Stomach (tissue), 9 donors: ENCODE data around the gene ITPR1. TPM values are rescaled to one million over a fixed set of nuclear protein-coding genes. Genes with fewer than 3 reads are reported as not detected.

Experiments
- DNase-seq, 2 donors: peaks; one replicate each; pipeline versions ENCODE4 v3.0.0 to v3.0.0-alpha.2; 2013 to 2019
- H3K27ac ChIP-seq, 5 donors: fragments of 200-600 bp in 4 of 5; sonication (generic) in 4 of 5; one replicate each; pipeline ENCODE4 v1.5.1; 2013 to 2019; ENCODE audit warnings: mild to moderate bottlenecking in 1 of 5, moderate library complexity in 1 of 5
- H3K27me3 ChIP-seq, 3 donors: fragments of 200-600 bp; sonication (generic); one replicate each; pipeline ENCODE4 v1.5.1; 2017 to 2019; ENCODE audit warnings: mixed run types in 1 of 3
- H3K36me3 ChIP-seq, 4 donors: fragments of 200-600 bp; sonication (generic); 1 replicate in 3 of 4; 2 replicates in 1 of 4; pipeline ENCODE4 v1.5.1; 2016 to 2019
- H3K4me1 ChIP-seq, 4 donors: fragments of 200-600 bp; sonication (generic); one replicate each; pipeline ENCODE4 v1.5.1; 2016 to 2019
- H3K4me3 ChIP-seq, 4 donors: fragments of 200-600 bp; sonication (generic) in 3 of 4; one replicate each; pipeline ENCODE4 v1.5.1; 2016 to 2019; ENCODE audit warnings: mild to moderate bottlenecking in 1 of 4
- H3K9me3 ChIP-seq, 4 donors: fragments of 200-600 bp; sonication (generic); one replicate each; pipeline ENCODE4 v1.5.1; 2016 to 2019
- CTCF ChIP-seq, 7 experiments: fragments of 450-650 bp in 4 of 7; fragments of 200-600 bp in 3 of 7; sonication (generic) in 3 of 7; IDR thresholded peaks; one replicate each; pipeline ENCODE4 v1.5.1; 2016 to 2019; ENCODE audit warnings: antibody characterized with exemption in 7 of 7, control low read depth in 2 of 7, mild to moderate bottlenecking in 1 of 7
- EP300 ChIP-seq: sonication (generic); formaldehyde crosslinking; IDR thresholded peaks from one replicate; pipeline ENCODE4 v1.6.1; 2017; ENCODE audit warnings: antibody characterized with exemption
- POLR2A ChIP-seq, 4 donors: fragments of 450-650 bp; IDR thresholded peaks; one replicate each; pipeline ENCODE4 v1.6.1; 2016; ENCODE audit warnings: antibody characterized with exemption in 4 of 4, control low read depth in 2 of 4, mild to moderate bottlenecking in 1 of 4, moderate library complexity in 1 of 4
- POLR2AphosphoS5 ChIP-seq, 3 donors: sonication (generic); formaldehyde crosslinking; IDR thresholded peaks; one replicate each; pipeline ENCODE4 v1.6.1; 2016; ENCODE audit warnings: antibody characterized with exemption in 3 of 3
- WGBS, 5 donors: extraction: QIAGEN DNeasy Blood & Tissue Kit in 3 of 5; methylation state at CpG; one replicate each; pipeline versions ENCODE4 v1.1.5 to v1.1.7; 2013 to 2018; 5-methylcytosine and 5-hydroxymethylcytosine counted together
- intact Hi-C: fragments of 100-400 bp; cut with DNase I; formaldehyde crosslinking; loops from one replicate; pipeline ENCODE4 v1.15.1; 2023; ENCODE audit warnings: low total_unique reads
- polyA plus RNA-seq, 3 donors: library from polyadenylated mRNA; stranded (reverse); fragments of 200-250 nt; gene quantifications; one replicate each; pipeline ENCODE4 v1.2.3, GENCODE V29; 2013
- total RNA-seq, 5 donors: library from RNA; depleted of rRNA; stranded (reverse); fragments of >200 nt; gene quantifications; one replicate each; pipeline versions ENCODE4 v1.1.0 to v1.2.3, GENCODE V29; 2014 to 2016
- donor health status: healthy with polysubstance abuse.
- donor health status: Bipolar disorder and iron deficiency.
- donor health status: healthy.

The ITPR1 gene
- total and polyA plus RNA-seq, 8 donors, result 6.6 to 192 (median 32.9) TPM

GRCh38 chr3:4507024-4507596 lies 14.0 kb downstream of the ITPR1 start:
- no peaks in the 10 kb centered on the region for H3K27me3 ChIP-seq
- H3K27ac ChIP-seq, result no peak overlapping the region
- TF ChIP-seq POLR2A (IDR thresholded peaks at IDR 0.05), result no peak
- no peak for TF ChIP-seq POLR2AphosphoS5 (IDR thresholded peaks at IDR 0.05)
- TF ChIP-seq EP300, result no peak
- TF ChIP-seq CTCF (IDR thresholded peaks at IDR 0.05), result no peak
- H3K36me3 ChIP-seq, result no peaks in the 10 kb centered on the region
- peak in 1 of 2 donors; percentile 20 for DNase-seq
- intact Hi-C loops, result no loop called here
- H3K9me3 ChIP-seq, result no peaks in the 10 kb centered on the region
- peaks cover 15 to 59% (median 39%) of the 10 kb centered on the region in 4 donors for H3K4me1 ChIP-seq
- 71 to 79% (median 74%) methylated on average over 5 of the region's 5 CpGs for whole genome bisulfite sequencing, 5 donors
- no peak overlapping the region for H3K4me3 ChIP-seq

- H3K4me1 ChIP-seq, result peaks cover 15 to 64% (median 36%) of the 10 kb centered on the region in 4 donors
- 74 to 84% (median 76%) methylated on average over 8 of the region's 8 CpGs for WGBS, 5 donors
- intact Hi-C loops, result no loop called here
These were observed 15.2 kb downstream of the ITPR1 start for GRCh38 chr3:4508048-4508981.

GRCh38 chr3:4509043-4509442 lies 15.9 kb downstream of the ITPR1 start:
- intact Hi-C loops, result no loop called here
- no peak for DNase-seq
- H3K27me3 ChIP-seq, result no peaks in the 10 kb centered on the region
- TF ChIP-seq CTCF (IDR thresholded peaks at IDR 0.05), result no peak
- TF ChIP-seq POLR2AphosphoS5 (IDR thresholded peaks at IDR 0.05), result no peak
- TF ChIP-seq EP300, result no peak
- TF ChIP-seq POLR2A (IDR thresholded peaks at IDR 0.05), result no peak
- H3K27ac ChIP-seq, result no peak overlapping the region
- no peaks in the 10 kb centered on the region for H3K36me3 ChIP-seq
- no peak overlapping the region for H3K4me3 ChIP-seq
- no peaks in the 10 kb centered on the region for H3K9me3 ChIP-seq
- peaks cover 15 to 61% (median 35%) of the 10 kb centered on the region in 4 donors for H3K4me1 ChIP-seq

More at GRCh38 chr3:4508048-4508981, 15.2 kb downstream of the ITPR1 start:
- Histone ChIP-seq H3K27ac (no peak overlapping the region), H3K36me3 (no peaks in the 10 kb centered on the region), H3K27me3 (no peaks in the 10 kb centered on the region), H3K9me3 (no peaks in the 10 kb centered on the region), H3K4me3 (no peak overlapping the region)
- TF ChIP-seq EP300 (no peak), POLR2AphosphoS5 (IDR thresholded peaks at IDR 0.05) (no peak), CTCF (IDR thresholded peaks at IDR 0.05) (no peak), POLR2A (IDR thresholded peaks at IDR 0.05) (no peak)
- no peak for DNase-seq

GRCh38 chr3:4509983-4510755 lies 17.0 kb downstream of the ITPR1 start:
- intact Hi-C loops, result no loop called here
- no peak overlapping the region for H3K27ac ChIP-seq
- H3K36me3 ChIP-seq, result no peaks in the 10 kb centered on the region
- H3K9me3 ChIP-seq, result no peaks in the 10 kb centered on the region
- DNase-seq, result no peak
- WGBS, 5 donors, result 86 to 92% (median 90%) methylated on average over 5 of the region's 5 CpGs
- H3K4me1 ChIP-seq, result peaks cover 8 to 61% (median 29%) of the 10 kb centered on the region in 4 donors
- H3K27me3 ChIP-seq, result no peaks in the 10 kb centered on the region
- no peak overlapping the region for H3K4me3 ChIP-seq
- TF ChIP-seq POLR2A (IDR thresholded peaks at IDR 0.05), result no peak
- TF ChIP-seq POLR2AphosphoS5 (IDR thresholded peaks at IDR 0.05), result no peak
- TF ChIP-seq CTCF (IDR thresholded peaks at IDR 0.05), result no peak
- TF ChIP-seq EP300, result no peak
